KG1 (cell line): Measurements from ENCODE around the gene COLEC11.
"Not testable (repeated sequence)": the region's sequence is repeated elsewhere in the genome, so short reads cannot be mapped to it uniquely, and the experiment has no call there.

ENCODE experiments used
- DNase-seq: peaks from one replicate; lab custom pipeline; 2025; lab: John Stamatoyannopoulos, UW

COLEC11 gene

DNA sequence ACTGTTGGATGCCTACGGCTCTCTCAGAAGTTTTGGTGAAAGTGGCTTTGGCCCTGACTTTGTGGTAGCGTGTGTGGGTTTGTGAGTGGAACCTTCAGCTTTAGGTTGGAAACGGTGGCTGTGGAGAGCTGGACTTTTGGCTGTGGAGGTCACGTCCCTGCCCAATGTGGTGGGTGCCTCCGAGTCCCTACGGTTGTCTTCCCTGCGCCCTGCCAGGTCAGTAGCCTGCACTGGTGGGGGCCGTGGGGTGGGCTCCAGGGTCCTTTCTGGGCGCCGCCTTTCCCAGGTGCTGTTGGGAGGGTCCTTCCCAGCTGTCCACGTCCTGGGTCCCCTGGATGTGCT is 11.1 kb downstream of the COLEC11 start:
- no peak for DNase-seq

DNA sequence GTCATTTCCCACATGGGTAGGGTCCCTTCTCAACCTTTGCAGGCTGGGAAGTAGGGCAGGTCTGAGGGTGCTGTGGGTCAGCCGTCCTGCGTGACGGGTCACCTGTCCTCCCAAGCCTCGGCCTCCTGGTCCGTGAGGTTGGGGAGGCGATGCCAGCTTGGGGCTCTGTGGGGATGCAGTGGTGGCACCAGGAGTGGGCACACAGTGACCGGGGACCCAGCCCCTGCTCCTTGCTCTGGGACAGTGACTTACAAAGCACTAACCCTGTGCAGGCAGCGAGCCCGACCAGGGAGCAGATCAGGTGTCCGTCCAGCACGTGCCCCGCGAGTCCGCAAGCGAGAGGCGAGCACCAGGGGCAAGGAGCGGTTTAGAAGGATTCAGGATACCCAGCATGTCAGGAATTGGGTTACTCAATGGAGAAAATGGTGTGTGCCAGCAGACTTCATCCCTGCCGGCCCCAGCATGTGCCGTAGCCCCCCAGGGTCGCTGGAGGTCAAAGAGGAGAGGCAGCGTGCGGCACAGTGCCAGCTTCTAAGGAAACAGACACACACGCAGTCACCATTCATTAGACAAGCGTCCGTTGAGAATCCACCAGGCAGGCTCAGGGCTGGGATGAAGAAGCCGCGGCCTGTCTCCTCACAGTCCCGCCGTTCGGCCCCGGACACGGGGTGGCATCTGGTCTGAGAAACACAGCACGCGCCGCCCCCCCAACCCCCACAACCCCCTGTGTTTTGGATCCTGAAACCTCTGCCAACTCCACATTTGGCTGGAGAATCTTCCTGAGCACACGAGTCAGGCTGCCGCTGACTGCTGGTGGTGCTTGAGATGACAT is 11.7 kb downstream of the COLEC11 start:
- no peak for DNase-seq

DNA sequence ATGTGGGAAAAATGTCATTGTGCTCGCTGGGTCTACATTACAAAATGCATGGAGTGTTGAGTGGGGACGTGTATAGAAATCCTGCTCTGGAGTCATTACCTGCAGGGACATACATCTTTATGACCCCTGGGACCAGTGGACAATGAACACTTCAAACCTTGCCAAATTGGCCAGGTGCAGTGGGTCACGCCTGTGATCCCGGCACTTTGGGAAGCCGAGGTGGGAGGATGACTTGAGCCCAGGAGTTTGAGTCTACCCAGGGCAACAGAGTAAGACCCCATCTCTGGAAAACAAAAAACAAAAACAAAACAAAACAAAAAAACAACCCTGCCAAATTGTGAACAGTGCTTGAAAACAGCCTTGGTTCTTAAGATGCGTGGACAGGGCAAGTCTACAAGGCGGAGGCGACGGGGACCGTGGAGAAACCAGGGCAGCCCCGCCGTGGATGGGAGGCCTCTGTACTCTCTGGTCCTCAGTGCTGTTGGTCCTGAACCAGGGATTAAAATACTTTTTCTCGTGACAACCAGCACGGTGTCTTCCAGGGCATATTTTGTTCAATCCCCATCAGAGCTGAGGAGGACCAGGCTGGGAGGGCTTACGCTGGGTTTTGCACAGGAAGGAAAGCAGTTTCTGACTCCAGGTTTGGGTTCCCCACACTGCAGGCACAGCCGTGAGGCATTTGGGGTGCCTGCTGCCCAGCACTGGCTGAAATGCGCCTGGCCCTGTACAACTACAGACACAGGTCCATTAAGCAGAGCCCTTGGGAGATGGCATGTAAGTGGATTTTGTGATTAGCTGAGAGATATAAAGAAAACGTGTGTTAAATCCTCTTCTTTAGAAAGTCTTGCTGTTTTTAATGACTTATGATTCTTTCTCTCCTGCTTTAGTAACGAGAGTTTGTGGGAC is 13.7 kb downstream of the COLEC11 start:
- no peak for DNase-seq

DNA sequence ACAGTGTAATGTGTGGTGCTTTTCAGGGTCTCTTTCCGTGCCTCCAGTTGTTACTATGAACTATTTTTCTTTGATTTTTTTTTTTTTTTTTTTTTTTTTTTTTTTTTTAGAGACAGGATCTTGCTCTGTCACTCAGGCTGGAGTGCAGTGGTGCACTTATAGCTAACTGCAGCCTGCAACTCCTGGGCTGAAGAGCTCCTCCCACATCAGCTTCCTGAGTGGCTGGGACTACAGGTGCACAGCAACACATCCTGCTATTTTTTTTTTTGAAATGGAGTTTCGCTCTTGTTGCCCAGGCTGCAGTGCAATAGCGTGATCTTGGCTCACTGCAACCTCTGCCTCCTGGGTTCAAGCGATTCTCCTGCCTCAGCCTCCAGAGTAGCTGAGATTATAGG is 14.4 kb downstream of the COLEC11 start:
- DNase-seq: not testable (repeated sequence)

DNA sequence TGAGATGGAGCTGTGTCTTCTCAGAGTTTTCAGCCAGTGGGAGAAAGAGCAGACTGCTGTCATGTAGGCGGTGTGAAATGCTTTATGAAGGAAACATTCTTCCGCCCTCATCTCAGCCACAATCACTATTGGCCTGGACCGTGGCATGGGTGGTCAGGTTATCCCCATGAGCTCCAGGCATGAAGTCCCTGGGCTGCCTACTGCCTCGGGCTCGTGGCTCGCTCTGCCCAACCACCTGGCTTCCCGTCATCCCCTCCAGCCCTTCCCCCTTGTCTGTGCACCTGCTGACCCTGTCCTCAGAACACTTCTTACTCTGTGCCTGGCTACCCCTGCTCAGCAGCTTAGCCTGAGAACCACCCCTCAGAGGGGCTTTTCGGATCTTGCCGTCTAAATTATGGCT is 15.5 kb downstream of the COLEC11 start:
- DNase-seq: no peak

DNA sequence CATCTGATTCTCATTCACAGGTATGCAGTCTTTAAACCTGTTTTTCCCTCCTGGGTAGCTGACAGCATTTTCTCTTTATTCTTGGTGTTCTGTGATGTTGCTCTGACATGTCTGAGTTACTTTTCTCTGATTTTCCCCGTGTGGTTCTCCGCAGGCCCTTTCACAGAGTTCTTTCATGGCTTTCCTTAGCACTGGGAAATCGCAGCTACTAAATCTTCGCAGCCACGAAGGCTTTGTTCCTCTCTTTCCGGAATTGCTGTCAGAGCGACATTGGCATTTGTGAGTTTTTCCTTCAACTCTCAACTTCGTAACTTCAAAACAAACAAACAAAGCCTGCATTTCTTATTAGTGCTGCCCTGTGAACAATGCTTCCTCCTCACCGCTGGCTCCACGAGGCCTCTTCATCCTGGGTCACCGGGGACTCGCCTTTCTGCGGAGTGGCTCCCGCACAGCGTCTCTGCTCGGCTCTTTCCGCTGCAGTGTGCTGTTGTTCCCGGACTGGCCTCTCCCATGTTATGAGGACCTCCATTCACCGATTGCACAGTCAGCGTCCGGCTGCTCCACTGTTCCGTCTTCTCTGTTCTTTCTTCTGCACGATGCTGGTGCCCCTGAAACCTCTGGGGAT is 16.1 kb downstream of the COLEC11 start:
- DNase-seq: no peak

DNA sequence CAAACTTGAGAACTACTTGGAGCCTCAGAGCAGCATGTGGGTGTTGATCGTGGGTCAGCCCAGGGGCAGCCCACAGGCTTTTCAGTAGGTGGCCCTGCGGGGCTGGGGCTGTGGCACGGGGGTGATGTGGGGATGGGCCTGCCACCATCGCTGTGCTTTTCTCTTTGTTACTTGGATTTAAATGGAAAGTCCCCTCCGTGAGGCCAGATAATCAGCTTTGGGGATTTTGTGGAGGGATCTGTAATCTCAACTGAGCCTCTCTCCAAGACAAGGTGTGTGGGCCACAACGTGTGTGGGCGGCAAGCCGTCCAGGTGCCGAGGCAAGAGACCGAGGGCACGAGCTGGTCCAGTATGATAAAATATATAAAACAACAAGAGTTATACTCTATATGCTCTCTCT is 16.7 kb downstream of the COLEC11 start:
- no peak for DNase-seq

DNA sequence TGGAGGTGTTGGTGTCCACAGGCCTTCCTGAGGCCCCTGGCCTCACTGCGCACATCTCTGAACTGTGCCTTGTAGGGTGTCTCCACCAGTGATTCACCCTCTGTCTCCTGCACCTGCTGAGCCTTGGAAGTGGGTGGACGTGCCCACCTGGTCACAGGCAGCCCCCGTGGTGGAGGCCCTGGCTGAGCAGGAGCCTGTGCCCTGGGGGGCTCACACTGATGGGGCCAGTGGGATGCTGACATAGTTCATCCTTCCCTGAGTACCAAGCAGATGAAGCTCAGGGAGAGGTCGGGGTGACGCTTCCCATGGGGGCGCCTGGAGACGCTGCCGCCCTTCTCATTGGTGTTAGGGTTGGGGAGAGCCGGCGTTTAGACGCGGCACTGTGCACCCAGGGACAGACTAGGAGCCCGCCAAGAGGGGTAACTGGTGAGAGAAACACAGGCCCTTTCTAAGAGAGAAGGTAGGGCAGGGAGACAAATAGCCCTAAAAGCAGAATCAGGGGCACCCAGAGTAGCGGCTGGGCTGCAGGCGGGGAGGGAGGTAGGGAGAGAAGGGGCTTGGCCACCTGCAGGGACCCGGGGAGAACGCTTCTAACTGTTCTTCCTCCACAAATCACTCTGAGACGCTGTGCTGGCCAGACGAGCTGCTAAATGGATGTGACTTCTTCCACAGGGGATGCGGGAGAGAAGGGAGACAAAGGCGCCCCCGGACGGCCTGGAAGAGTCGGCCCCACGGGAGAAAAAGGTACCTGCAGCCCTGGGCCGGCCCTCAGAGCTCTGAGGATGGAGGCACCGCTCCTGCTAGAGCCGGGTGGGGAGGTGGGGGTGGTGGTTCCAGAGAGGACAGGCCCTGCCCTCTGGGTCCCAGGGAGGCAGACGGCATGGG is 18.0 kb downstream of the COLEC11 start:
- DNase-seq: no peak

DNA sequence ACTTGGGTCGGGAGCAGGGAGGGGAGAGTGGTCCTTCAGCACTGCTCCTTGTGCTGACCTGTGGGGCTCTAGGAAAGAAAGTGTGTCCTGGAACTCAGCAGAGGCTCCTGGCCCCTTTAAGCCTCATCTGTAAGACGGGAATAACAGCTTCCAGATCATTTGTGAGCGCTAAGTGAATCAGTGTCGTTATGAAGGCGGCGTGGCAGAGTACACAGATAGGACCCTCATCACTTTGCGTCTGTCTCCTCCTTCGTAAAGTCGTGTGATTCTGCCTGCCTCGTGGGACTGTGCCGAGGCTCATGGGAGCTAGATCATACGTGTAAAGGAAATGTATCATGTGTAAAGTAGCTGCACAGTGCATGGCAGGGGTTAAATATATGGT is 18.6 kb downstream of the COLEC11 start:
- no peak for DNase-seq

DNA sequence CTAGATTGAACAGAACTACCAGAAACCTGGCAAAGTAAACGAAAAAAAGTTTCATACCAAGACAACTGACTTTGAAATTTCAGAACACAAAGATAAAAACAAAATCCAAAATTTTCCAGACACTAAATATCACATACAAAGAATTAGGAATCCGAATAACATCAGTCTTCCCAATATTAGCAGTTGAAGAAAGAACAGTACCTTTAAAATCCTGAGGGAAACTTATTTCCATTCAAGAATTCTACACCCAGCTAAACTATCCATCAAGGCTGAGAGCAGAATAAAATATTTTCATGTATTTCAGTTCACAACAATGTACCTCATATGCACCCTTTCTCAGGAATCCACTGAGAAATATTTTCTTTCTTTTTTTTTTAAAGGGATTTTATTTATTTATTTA is 19.8 kb downstream of the COLEC11 start:
- DNase-seq: not testable (repeated sequence)

DNA sequence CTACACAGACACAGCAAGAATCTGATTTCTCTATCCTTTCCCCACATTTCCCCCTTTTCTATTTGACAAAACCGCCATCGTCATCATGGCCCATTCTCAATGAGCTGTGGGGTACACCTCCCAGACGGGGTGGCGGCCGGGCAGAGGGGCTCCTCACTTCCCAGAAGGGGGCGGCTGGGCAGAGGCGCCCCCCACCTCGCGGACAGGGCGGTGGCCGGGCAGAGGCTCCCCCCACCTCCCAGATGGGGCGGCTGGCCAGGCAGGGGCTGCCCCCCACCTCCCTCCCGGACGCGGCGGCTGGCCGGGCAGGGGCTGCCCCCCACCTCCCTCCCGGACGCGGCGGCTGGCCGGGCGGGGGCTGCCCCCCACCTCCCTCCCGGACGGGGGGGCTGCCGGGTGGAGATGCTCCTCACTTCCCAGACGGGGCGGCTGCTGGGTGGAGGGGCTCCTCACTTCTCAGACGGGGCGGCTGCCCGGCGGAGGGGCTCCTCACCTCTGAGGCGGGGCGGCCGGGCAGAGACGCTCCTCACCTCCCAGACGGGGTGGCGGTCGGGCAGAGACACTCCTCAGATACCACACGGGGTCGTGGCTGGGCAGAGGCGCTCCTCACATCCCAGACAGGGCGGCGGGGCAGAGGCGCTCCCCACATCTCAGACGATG is 20.8 kb downstream of the COLEC11 start:
- DNase-seq: not testable (repeated sequence)

DNA sequence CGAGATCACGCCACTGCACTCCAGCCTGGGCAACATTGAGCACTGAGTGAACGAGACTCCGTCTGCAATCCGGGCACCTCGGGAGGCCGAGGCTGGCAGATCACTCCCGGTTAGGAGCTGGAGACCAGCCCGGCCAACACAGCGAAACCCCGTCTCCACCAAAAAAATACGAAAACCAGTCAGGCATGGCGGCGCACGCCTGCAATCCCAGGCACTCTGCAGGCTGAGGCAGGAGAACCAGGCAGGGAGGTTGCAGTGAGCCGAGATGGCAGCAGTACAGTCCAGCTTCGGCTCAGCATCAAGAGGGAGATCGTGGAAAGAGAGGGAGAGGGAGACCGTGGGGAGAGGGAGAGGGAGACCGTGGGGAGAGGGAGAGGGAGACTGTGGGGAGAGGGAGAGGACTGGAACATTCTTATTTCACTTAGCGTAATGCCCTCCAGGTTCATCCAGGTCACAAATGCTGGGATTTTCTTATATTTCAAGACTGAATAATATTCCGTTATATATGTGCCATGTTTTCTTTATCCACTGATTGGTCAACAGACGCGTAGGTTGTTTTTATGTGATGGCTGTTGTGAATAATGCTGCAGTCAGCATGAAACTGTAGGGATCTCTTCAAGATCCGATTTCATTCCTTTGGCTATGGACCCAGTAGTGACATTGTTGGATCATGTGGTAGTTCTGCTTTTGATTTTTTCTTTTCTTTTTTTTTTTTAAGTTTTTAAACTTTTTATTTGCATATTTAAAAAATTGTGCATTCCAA is 21.7 kb downstream of the COLEC11 start:
- DNase-seq: not testable (repeated sequence)

DNA sequence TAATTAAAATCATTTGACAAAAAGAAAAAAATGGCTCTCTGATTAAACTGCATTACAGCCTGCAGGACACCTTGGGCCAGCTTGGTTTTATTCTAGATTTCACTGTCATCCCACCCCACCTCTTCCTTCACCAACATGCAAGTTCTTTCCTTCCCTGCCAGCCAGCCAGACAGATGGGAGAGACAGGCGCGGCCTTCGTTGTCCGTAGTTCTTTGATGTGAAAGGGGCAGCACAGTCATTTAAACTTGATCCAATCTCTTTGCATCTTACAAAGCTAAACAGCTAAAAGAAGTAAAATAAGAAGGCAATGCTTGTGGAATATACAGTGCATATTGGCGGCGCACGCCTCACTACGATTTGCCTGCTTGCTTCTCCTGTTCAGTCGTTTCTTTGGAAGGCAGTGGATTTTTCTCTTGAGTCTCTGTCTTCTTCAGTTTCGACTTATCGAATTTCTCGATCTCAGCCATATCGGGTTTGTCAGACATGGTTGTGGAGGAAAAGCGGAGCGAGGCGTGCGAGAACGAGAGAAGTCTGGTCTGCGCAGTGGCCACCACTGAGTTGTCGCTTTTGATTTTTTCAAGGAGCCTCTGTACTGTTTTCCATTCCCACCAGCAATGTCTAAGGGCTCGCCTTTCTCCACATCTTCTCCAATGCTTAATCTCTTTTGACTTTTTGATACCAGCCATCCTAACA is 22.4 kb downstream of the COLEC11 start:
- DNase-seq: no peak

DNA sequence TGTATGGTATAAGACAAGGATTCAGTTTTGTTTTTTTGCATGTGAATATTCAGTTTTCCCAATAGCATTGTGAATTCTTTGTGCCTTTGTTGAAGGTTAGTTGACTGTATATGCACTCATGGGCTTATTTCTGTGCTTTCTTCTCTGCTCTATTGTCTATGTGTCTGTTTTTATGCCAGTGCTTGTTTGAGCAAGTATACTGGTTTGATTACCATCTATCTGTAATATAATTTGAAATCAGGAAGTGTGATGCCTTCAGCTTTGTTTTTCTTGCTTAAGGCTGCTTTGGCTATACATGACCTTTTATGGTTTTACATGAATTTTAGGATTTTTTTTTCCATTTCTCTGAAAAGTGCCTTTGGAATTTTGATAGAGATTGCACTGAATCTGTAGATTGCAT is 23.5 kb downstream of the COLEC11 start:
- DNase-seq: no peak

DNA sequence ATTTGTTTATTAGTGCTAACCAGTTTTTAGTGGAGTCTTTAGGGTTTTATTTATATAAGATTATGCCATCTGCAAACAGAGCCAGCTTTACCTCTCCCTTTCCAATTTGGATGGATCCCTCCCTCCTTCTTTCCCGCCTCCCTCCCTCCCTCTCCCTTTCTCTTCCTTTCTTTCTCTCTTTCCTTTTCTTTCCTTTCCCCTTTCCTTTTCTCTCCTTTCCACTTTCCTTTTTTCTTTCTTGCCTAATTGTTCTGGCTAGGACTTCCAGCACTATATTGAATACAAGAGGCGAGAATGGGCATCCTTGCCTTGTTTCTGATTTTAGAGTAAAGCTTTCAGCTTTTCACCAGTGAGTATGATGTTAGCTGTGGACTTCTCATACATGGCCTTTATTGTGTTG is 24.1 kb downstream of the COLEC11 start:
- DNase-seq: no peak

DNA sequence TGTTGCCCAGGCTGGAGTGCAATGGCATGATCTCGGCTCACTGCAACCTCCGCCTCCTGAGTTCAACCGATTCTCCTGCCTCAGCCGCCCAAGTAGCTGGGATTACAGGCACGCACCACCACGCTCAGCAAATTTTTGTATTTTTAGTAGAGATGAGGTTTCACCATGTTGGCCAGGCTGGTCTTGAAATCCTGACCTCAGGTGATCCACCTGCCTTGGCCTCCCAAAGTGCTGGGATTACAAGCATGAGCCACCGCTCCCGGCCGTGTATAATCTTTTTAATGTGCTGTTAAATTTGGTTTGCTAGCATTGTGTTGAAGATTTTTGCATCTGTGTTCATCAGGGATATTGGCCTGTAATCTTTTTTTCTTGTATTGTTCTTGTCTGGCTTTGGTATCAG is 24.7 kb downstream of the COLEC11 start:
- not testable (repeated sequence) for DNase-seq

DNA sequence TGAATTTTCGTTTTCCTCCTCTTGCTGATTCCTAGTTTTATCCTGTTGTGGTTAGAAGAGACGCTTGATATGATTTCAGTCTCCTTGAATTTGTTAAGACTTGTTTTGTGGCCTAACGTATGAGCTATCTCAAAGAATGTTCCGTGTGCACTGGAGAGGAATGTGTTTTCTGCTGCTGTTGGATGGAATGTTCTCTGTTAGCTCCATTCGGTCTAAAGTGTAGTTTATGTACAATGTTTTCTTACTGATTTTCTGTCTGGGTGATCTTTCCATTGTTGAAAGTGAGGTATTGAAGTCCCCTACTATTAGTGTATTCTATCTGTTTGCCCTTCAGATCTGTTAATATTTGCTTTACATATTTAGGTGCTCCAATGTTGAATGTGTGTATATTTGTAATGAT is 25.9 kb downstream of the COLEC11 start:
- no peak for DNase-seq

DNA sequence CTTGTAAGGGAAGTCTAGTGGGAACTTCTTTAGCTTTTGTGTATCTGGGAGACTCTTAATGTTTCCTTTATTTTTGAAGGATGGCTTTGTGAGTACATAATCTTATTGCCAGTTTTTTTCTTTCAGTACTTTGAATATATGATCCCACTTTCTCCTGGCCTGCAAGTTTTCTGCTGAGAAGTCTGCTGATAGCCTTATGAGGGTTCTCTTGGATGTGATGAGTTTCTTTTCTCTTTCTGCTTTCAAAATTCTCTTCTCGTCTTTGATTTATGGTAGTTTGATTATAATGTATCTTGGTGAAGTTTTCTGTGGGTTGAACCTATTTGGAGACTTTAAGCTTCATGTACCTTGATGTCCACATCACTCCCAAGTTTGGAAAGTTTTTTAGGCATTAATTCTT is 28.1 kb downstream of the COLEC11 start:
- DNase-seq: no peak

DNA sequence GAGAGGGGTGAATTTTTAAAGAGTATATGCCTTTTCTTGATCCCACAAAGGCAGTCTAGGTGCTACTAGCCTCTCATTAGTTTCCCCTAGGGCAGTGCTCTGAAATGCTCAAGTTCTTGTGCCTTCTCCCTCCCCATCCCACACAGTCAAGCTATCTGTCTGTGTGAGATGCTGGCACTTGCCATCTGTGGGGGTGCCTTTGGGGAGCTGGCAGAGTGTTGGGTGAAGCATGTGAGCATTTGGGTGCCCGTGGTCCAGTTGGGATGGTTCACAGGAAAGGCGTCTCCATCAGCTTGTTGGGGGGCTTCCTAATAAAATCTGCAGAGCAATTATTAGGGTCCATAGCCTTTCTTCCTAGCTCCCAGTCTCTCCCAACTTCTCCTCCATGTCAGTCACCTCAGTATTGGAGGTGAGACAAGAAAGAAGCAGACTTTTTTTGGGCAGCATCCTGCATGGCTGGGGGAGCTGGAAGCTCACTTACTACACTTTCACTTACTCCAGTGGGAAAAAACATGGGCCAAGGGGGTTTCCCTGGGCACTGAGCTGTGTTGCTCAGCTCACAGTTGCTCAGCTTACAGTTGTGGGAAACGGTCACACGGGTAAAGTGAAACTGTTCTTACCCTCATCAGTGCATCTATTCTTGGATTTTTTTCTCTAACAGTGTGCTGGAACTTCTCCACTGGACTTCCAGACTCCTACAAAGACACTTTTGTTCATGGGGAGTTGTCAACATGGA is 29.3 kb downstream of the COLEC11 start:
- no peak for DNase-seq
